ENCODE results near the gene CTU2. TPM values are rescaled to one million over a fixed set of nuclear protein-coding genes. Genes with fewer than 3 reads are reported as not detected.

The CTU2 gene
- polyA plus RNA-seq, 1 donor (not counting 4 experiments of a cell fraction or from before 2014, with no cell fraction given), result 6.3 TPM

DNA sequence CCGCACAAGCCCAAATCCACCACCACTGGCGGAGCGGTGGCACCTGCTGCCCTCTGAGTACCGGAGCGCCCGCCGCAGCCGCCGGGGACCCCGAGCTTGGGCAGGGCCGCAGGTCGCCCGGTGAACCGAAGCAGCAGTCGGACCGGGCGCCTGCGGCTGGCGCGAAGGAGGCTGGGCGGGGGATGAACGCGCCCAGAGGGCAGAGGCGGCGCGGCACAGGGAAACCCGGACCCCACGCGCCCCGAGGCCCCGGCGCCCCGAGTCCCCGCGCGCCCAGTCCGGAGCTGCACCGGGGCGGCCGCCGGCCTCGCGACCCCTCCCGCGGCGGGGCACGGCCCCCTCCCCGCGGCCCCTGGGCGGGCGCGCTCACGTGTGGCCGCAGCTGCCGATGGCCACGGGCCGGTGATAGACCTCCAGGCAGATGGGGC is 488 bp upstream of the CTU2 start:
- Histone ChIP-seq H3K79me2 (ENCODE audit: control insufficient read depth, insufficient read depth, low read length) (peaks cover 21% of the 10 kb centered on the region), H3K9me3 (ENCODE audit: control insufficient read depth, low read depth, low read length) (no peaks in the 10 kb centered on the region), H4K20me1 (ENCODE audit: control insufficient read depth, extremely low read depth, insufficient read depth, low read length) (no peaks in the 10 kb centered on the region), H3K27ac (ENCODE audit: control insufficient read depth, insufficient read depth, low read length) (no peak overlapping the region), H3K4me2 (ENCODE audit: control insufficient read depth, extremely low read depth, insufficient read depth, low read depth, low read length) (peak overlapping the region; percentile 91), H3K9ac (ENCODE audit: control insufficient read depth, extremely low read depth, insufficient read depth, low read length) (peak overlapping the region; percentile 85), H3K4me3 (ENCODE audit: control insufficient read depth in 2 of 3, extremely low read depth in 1 of 3, insufficient read depth in 2 of 3, low read depth in 1 of 3, low read length in 3 of 3) (peak overlapping the region; percentile 92 to 97 (median 95)), H3K9me1 (ENCODE audit: control insufficient read depth, extremely low read depth, insufficient read depth, low read length) (no peaks in the 10 kb centered on the region), H3K27me3 (ENCODE audit: control insufficient read depth, extremely low read depth, insufficient read depth, low read length) (no peaks in the 10 kb centered on the region), H3K4me1 (ENCODE audit: control insufficient read depth, extremely low read depth, insufficient read depth, low read length) (peaks cover 9% of the 10 kb centered on the region), H3K36me3 (ENCODE audit: control insufficient read depth in 2 of 2, extremely low read depth in 1 of 2, insufficient read depth in 2 of 2, low read length in 2 of 2) (peaks cover 2 to 5% of the 10 kb centered on the region in 2 experiments), H2AFZ (ENCODE audit: control insufficient read depth, low read length) (peak overlapping the region; percentile 22)
- dilution Hi-C loops (cut with MboI; ENCODE audit: extremely low pct_ligation_motif_present, low sequenced_read_pairs), result no loop called here
- FAIRE-seq (no peak), DNase-seq (ENCODE audit: low read depth, low spot score) (no peak)
- no peak for TF ChIP-seq EZH2 (IDR thresholded peaks at IDR 0.05; ENCODE audit: low read length)
- TF ChIP-seq, protein P1, sequence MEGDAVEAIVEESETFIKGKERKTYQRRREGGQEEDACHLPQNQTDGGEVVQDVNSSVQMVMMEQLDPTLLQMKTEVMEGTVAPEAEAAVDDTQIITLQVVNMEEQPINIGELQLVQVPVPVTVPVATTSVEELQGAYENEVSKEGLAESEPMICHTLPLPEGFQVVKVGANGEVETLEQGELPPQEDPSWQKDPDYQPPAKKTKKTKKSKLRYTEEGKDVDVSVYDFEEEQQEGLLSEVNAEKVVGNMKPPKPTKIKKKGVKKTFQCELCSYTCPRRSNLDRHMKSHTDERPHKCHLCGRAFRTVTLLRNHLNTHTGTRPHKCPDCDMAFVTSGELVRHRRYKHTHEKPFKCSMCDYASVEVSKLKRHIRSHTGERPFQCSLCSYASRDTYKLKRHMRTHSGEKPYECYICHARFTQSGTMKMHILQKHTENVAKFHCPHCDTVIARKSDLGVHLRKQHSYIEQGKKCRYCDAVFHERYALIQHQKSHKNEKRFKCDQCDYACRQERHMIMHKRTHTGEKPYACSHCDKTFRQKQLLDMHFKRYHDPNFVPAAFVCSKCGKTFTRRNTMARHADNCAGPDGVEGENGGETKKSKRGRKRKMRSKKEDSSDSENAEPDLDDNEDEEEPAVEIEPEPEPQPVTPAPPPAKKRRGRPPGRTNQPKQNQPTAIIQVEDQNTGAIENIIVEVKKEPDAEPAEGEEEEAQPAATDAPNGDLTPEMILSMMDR (optimal IDR thresholded peaks at IDR 0.05 in 1 of 3, IDR thresholded peaks at IDR 0.05 in 1 of 3, conservative IDR thresholded peaks at IDR 0.05 in 1 of 3; ENCODE audit: extremely low read depth in 1 of 3, insufficient read depth in 2 of 3, low read length in 3 of 3), result no peak

- peaks cover 5 to 7% of the 10 kb centered on the region in 2 experiments for H3K36me3 ChIP-seq (ENCODE audit: control insufficient read depth in 2 of 2, extremely low read depth in 1 of 2, insufficient read depth in 2 of 2, low read length in 2 of 2)
- dilution Hi-C loops (cut with MboI; ENCODE audit: extremely low pct_ligation_motif_present, low sequenced_read_pairs), result no loop called here
- no peaks in the 10 kb centered on the region for H3K27me3 ChIP-seq (ENCODE audit: control insufficient read depth, extremely low read depth, insufficient read depth, low read length)
- H3K4me1 ChIP-seq (ENCODE audit: control insufficient read depth, extremely low read depth, insufficient read depth, low read length), result peaks cover 9% of the 10 kb centered on the region
- H3K79me2 ChIP-seq (ENCODE audit: control insufficient read depth, insufficient read depth, low read length), result peaks cover 23% of the 10 kb centered on the region
- H3K4me3 ChIP-seq (ENCODE audit: control insufficient read depth in 2 of 3, extremely low read depth in 1 of 3, insufficient read depth in 2 of 3, low read depth in 1 of 3, low read length in 3 of 3), result peak overlapping the region; percentile 92 to 97 (median 95)
- TF ChIP-seq EZH2 (IDR thresholded peaks at IDR 0.05; ENCODE audit: low read length), result no peak
- TF ChIP-seq, protein P1 (optimal IDR thresholded peaks at IDR 0.05 in 1 of 3, IDR thresholded peaks at IDR 0.05 in 1 of 3, conservative IDR thresholded peaks at IDR 0.05 in 1 of 3; ENCODE audit: extremely low read depth in 1 of 3, insufficient read depth in 2 of 3, low read length in 3 of 3), result no peak
- peak overlapping the region; percentile 85 for H3K9ac ChIP-seq (ENCODE audit: control insufficient read depth, extremely low read depth, insufficient read depth, low read length)
- DNase-seq (ENCODE audit: low read depth, low spot score) (no peak), FAIRE-seq (no peak)
- H2AFZ ChIP-seq (ENCODE audit: control insufficient read depth, low read length), result peak overlapping the region; percentile 89
- no peaks in the 10 kb centered on the region for H4K20me1 ChIP-seq (ENCODE audit: control insufficient read depth, extremely low read depth, insufficient read depth, low read length)
- H3K9me1 ChIP-seq (ENCODE audit: control insufficient read depth, extremely low read depth, insufficient read depth, low read length), result no peaks in the 10 kb centered on the region
- peak overlapping the region; percentile 58 for H3K27ac ChIP-seq (ENCODE audit: control insufficient read depth, insufficient read depth, low read length)
- peak overlapping the region; percentile 91 for H3K4me2 ChIP-seq (ENCODE audit: control insufficient read depth, extremely low read depth, insufficient read depth, low read depth, low read length)
- no peaks in the 10 kb centered on the region for H3K9me3 ChIP-seq (ENCODE audit: control insufficient read depth, low read depth, low read length)
Observed at GRCh38 chr16:88706965-88707826, 893 bp downstream of the CTU2 start.

Measured in keratinocyte (primary cell).